ENCODE data around the gene BRI3BP.
"Not testable (repeated sequence)": the region's sequence is repeated elsewhere in the genome, so short reads cannot be mapped to it uniquely, and the experiment has no call there.

BRI3BP gene

DNA sequence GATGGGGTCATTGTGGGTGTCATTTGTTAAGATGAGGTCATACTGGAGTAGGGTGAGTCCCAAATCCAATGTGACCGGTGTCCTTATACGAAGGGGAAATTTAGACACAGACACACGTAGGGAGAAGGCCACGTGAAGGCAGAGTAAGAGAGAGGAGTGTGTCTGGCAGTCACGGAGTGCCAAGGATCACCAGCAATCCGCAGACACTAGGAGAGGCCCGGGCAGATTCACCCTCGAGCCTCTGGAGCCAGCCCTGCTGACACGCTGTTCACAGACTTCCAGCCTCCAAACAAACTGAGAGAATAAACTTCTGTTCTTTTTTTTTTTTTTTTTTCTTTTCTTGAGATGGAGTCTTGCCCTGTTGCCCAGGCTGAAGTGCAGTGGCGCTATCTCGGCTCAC, 24.9 kb downstream of the BRI3BP start:
- H3K9me3 Mint-ChIP-seq, result no peaks in the 10 kb centered on the region
- no peak overlapping the region for H3K4me3 Mint-ChIP-seq
- no peak for DNase-seq
- no peak for ATAC-seq (replicated peaks)
- H3K4me1 Mint-ChIP-seq (ENCODE audit: low read depth in 2 of 2), result no peaks in the 10 kb centered on the region
- no peak overlapping the region for H3K27ac Mint-ChIP-seq
- no peaks in the 10 kb centered on the region for H3K27me3 Mint-ChIP-seq
- no peaks in the 10 kb centered on the region for H3K36me3 Mint-ChIP-seq (ENCODE audit: insufficient read depth)

DNA sequence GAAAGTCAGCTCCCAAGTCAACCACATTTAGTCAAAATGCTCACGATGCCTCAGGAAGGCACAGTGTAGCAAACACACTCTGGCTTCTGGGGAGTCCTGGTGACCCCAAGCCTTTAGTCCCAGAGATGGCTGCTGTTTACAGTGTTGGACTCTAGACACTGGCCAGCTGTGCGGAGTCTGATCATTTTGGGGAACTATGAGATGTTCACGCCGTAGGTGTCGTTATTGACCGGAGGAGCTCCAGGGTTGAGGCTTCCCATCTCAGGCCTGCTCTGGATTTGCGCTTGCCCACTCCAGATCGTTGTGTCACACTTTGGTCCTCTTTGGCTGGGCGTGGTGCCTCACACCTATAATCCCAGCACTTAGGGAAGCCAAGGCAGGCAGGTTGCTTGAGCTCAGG, 27.7 kb downstream of the BRI3BP start:
- DNase-seq (no peak), ATAC-seq (replicated peaks) (no peak)
- H3K4me1 Mint-ChIP-seq (ENCODE audit: low read depth in 2 of 2), result no peaks in the 10 kb centered on the region
- H3K4me3 Mint-ChIP-seq, result no peak overlapping the region
- no peaks in the 10 kb centered on the region for H3K36me3 Mint-ChIP-seq (ENCODE audit: insufficient read depth)
- H3K27me3 Mint-ChIP-seq, result no peaks in the 10 kb centered on the region
- no peaks in the 10 kb centered on the region for H3K9me3 Mint-ChIP-seq
- H3K27ac Mint-ChIP-seq, result no peak overlapping the region

DNA sequence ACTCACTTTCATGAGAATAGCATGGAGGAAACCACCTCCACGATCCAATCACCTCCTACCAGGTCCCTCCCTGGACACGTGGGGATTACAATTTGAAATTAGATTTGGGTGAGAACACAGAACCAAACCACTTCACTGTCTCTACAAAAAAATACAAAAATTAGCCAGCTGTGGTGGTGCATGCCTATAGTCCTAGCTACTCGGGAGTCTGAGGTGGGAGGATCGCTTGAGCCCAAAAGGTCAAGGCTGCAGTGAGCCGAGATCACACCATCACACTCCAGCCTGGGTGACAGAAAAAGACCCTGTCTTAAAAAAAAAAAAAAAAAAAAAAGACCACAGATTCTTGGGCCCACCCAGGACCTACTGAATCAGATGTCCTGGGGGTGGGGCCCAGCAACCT, 28.3 kb downstream of the BRI3BP start:
- Mint-ChIP-seq H3K4me1 (ENCODE audit: low read depth in 2 of 2) (no peaks in the 10 kb centered on the region), H3K4me3 (no peak overlapping the region), H3K27me3 (no peaks in the 10 kb centered on the region), H3K9me3 (no peaks in the 10 kb centered on the region), H3K36me3 (ENCODE audit: insufficient read depth) (no peaks in the 10 kb centered on the region), H3K27ac (no peak overlapping the region)
- DNase-seq (no peak), ATAC-seq (replicated peaks) (no peak)

DNA sequence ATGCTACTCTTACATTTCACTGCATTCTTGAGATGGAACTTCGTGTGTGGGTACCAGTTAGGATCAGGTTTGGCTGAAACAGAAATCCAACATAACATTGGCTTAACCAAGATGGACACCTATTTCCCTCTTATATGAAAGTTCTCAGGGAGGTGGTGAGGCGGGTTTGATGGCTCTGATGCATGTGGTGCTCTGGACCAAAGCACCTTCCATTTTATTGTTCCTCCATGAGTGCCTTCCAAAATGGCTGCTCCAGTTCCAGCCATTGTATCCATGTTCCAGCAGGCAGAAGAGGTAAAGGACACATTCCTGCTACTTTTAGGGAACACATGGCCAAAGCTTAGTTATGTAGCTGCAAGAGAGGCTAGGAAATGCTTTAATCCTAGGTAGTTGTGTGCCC, 29.6 kb downstream of the BRI3BP start:
- Mint-ChIP-seq H3K36me3 (ENCODE audit: insufficient read depth) (no peaks in the 10 kb centered on the region), H3K27ac (no peak overlapping the region), H3K4me1 (ENCODE audit: low read depth in 2 of 2) (no peaks in the 10 kb centered on the region), H3K9me3 (no peaks in the 10 kb centered on the region), H3K4me3 (no peak overlapping the region), H3K27me3 (no peaks in the 10 kb centered on the region)
- ATAC-seq (replicated peaks), result no peak
- DNase-seq, result no peak

DNA sequence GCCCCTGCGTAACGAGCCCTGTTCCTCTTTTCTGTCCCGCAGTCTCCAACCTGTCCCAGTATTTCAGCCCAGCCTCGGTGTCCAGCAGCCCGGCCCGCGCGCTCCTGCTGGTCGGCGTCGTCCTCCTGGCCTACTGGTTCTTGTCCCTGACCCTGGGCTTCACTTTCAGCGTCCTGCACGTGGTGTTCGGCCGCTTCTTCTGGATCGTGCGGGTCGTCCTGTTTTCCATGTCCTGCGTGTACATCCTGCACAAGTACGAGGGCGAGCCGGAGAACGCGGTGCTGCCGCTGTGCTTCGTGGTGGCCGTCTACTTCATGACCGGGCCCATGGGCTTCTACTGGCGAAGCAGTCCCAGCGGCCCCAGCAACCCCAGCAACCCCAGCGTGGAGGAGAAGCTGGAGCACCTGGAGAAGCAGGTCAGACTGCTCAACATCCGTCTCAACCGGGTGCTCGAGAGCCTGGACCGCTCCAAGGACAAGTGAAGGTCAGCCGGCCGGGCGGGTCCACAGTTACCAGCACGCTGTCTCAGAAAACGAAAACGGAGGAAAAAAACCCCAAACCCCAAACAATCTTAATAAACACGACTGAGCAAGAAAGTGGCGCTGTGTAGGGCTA, 31.6 kb downstream of the BRI3BP start:
- no peak for DNase-seq
- no peak for ATAC-seq (replicated peaks)
- no peaks in the 10 kb centered on the region for H3K36me3 Mint-ChIP-seq (ENCODE audit: insufficient read depth)
- H3K9me3 Mint-ChIP-seq, result no peaks in the 10 kb centered on the region
- H3K4me1 Mint-ChIP-seq (ENCODE audit: low read depth in 2 of 2), result no peaks in the 10 kb centered on the region
- H3K27ac Mint-ChIP-seq, result no peak overlapping the region
- no peaks in the 10 kb centered on the region for H3K27me3 Mint-ChIP-seq
- H3K4me3 Mint-ChIP-seq, result no peak overlapping the region

DNA sequence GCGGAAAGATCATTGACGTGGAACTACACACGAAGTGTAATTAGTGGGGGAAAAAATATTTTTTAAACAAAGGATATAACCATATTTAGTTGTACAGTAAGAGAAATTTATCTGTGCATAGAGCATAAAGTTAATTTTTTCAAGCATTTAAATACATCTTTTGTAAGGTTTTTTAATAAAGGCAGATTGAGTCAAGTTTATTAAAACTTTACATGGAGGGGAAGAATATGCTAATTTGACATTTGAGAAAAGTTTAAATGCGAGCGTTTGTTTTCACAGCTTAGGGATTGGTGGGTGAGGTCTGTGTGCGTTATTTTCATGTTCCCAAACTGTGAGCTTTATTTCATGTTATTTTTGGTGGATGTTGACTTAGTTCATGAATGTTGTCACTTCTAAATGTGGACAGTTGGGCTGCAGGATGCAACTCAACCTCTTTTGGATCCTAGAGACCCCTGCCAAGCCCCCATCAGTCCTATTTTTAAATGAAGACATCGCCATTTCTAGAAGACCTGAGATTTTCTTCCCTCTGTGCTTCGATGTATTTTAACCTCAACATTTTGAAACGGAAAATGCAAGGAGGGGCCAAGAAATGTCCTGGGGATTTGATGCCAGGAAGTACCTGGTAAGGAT, 32.3 kb downstream of the BRI3BP start:
- no peaks in the 10 kb centered on the region for H3K27me3 Mint-ChIP-seq
- no peaks in the 10 kb centered on the region for H3K36me3 Mint-ChIP-seq (ENCODE audit: insufficient read depth)
- DNase-seq (no peak), ATAC-seq (replicated peaks) (no peak)
- H3K4me3 Mint-ChIP-seq, result no peak overlapping the region
- no peaks in the 10 kb centered on the region for H3K4me1 Mint-ChIP-seq (ENCODE audit: low read depth in 2 of 2)
- no peaks in the 10 kb centered on the region for H3K9me3 Mint-ChIP-seq
- no peak overlapping the region for H3K27ac Mint-ChIP-seq

DNA sequence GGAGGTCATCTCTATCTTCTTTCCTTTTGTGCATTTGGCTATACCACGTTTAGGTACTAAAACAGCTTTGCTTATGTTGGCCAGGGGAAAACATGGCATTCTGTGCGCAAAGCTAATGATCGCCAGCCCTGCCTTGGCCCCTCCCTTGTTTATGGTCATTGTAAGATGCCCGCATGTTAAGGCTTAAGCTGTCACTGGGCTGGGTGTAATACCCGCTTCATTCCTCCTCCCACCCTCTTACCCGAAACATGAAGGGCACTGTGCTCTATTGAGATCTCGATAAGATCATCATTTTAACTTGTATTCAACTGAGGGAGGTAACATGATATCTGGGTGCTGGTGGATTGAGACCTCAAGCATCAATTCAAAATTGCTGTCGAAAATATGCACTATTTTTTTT, 34.7 kb downstream of the BRI3BP start:
- Mint-ChIP-seq H3K4me3 (no peak overlapping the region), H3K27ac (no peak overlapping the region), H3K4me1 (ENCODE audit: low read depth in 2 of 2) (no peaks in the 10 kb centered on the region), H3K9me3 (no peaks in the 10 kb centered on the region), H3K27me3 (no peaks in the 10 kb centered on the region), H3K36me3 (ENCODE audit: insufficient read depth) (no peaks in the 10 kb centered on the region)
- no peak for DNase-seq
- ATAC-seq (replicated peaks), result no peak

DNA sequence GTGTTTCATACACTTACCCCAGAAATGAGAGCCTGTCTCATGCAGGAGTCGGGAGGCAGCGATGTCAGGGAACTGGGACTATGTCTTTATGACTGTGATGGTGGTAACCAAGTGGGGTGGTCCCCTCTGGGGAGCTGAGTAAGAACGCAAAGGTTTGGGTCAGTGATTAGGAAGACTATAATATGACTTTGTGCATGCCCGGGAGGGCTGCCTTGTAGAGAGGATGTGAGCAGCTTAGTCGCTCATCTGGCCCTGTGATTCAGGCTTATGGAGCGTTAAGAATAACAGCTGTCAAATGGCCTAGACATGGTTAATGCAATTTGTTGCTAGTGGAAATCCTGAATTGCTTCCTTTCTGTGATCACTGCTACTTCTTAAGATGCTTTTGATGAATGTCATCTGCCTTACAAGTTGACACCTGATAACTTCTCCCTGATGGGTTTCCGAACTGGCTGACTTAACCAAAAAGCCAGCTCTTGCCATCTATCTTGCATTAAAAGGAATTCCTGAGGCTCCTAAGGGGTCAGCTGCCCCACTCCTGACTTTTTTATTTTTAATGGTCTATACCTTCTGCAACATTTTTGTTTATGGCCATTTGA, 36.4 kb downstream of the BRI3BP start:
- Mint-ChIP-seq H3K4me3 (no peak overlapping the region), H3K27ac (no peak overlapping the region), H3K4me1 (ENCODE audit: low read depth in 2 of 2) (no peaks in the 10 kb centered on the region), H3K9me3 (no peaks in the 10 kb centered on the region), H3K36me3 (ENCODE audit: insufficient read depth) (no peaks in the 10 kb centered on the region), H3K27me3 (no peaks in the 10 kb centered on the region)
- ATAC-seq (replicated peaks) (no peak), DNase-seq (no peak)

DNA sequence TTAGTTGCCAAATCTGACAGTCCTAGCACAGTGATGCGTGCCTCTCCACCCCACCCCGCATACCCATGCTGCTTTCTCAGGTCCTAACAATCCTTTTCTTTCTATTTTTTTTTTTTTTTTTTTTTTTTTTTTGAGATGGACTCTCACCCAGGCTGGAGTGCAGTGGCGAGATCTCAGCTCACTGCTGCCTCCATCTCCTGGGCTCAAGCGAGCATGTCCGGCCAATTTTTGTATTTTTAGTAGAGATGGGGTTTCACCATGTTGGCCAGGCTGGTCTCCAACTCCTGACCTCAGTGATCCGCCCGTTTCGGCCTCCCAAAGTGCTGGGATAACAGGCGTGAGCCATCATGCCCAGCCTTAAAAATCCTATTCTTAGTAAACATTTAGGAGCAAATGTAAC, 38.0 kb downstream of the BRI3BP start:
- H3K36me3 Mint-ChIP-seq (ENCODE audit: insufficient read depth); DNase-seq; H3K9me3 Mint-ChIP-seq; H3K27ac Mint-ChIP-seq; H3K27me3 Mint-ChIP-seq; ATAC-seq (replicated peaks); H3K4me1 Mint-ChIP-seq (ENCODE audit: low read depth in 2 of 2); H3K4me3 Mint-ChIP-seq: not testable (repeated sequence)

DNA sequence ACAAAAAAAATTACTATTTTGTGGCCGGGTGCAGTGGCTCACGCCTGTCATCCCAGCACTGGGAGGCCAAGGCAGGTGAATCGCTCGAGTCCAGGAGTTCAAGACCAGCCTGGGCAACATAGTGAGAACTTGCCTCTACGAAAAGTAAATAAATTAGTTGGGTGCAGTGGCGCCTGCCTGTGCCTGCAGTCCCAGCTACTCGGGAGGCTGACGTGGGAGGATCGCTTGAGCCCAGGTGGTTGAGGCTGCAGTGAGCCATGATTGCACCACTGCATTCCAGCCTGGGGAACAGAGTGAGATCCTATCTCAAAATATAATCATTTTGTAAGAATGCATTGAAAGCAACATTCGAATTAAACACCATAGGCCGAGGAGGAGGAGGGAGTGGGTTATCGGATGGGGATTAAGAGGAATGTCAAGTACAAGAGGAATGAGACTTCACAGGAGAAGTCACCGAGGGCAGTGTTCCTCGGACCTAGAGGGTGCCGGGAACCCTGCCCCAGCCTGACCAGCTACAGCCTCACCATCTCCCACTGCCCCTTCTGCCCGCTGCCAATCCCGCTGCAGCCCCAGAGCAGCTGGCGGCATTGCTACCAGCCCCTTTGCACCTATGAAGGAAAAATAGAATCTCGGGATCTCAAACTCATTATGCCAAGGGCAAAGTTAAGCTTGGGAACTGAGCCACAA, 39.2 kb downstream of the BRI3BP start:
- no peak overlapping the region for H3K27ac Mint-ChIP-seq

DNA sequence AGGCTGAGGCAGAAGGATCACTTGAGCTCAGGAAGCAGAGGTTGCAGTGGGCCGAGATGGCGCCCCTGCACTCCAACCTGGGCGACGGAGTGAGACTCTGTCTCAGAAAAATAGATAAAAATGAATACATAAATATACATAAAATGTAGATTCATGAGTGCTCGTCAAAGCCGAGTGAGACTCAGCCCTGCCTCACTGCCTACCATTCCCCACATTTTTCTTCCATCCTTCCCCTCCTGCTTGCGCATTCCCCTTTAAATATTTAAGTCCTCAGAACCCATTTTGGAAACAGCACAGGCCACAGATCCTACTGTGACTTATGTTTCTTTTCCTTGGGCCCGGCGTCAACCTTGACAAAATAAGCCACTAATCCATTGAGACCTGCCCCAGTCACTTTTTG, 39.8 kb downstream of the BRI3BP start:
- ATAC-seq (replicated peaks) (no peak), DNase-seq (no peak)
- Mint-ChIP-seq H3K27me3 (no peaks in the 10 kb centered on the region), H3K36me3 (ENCODE audit: insufficient read depth) (no peaks in the 10 kb centered on the region), H3K27ac (no peak overlapping the region), H3K4me3 (no peak overlapping the region), H3K9me3 (no peaks in the 10 kb centered on the region), H3K4me1 (ENCODE audit: low read depth in 2 of 2) (no peaks in the 10 kb centered on the region)

More for the DNA sequence above, 39.2 kb downstream of the BRI3BP start:
- Mint-ChIP-seq H3K4me1 (ENCODE audit: low read depth in 2 of 2) (no peaks in the 10 kb centered on the region), H3K4me3 (no peak overlapping the region), H3K36me3 (ENCODE audit: insufficient read depth) (no peaks in the 10 kb centered on the region), H3K27me3 (no peaks in the 10 kb centered on the region), H3K9me3 (no peaks in the 10 kb centered on the region)
- ATAC-seq (replicated peaks) (no peak), DNase-seq (no peak)

DNA sequence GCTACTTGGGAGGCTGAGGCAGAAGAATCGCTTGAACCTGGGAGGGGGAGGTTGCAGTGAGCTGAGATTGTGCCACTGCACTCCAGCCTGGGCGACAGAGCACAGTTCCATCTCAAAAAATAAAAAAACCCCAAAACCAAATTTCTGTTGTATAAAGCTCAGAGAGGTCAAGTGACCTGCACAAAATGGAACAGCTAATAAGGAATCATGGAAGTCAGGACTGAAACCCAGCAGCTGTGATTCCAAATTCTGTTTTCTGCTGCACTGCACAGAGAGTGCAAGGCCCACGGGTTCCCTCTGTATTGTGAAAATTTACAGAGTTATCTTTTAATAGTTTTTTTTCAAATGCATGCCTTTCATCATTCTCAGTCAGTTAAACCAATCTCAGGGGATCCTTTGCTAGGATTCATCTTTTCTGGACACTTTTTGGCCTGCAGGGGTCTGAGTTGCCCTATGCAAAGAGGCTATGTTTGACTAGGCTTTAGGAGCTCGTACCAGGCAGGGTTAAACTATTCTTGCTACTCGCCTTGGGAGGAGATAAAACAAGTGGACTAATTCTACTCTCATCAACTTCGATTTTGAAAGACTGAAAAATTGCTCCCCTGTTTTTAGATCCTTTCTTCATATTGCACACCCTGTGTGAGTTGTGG, 45.7 kb downstream of the BRI3BP start:
- H3K9me3 Mint-ChIP-seq, result no peaks in the 10 kb centered on the region
- H3K4me1 Mint-ChIP-seq (ENCODE audit: low read depth in 2 of 2), result no peaks in the 10 kb centered on the region
- H3K27ac Mint-ChIP-seq, result no peak overlapping the region

DNA sequence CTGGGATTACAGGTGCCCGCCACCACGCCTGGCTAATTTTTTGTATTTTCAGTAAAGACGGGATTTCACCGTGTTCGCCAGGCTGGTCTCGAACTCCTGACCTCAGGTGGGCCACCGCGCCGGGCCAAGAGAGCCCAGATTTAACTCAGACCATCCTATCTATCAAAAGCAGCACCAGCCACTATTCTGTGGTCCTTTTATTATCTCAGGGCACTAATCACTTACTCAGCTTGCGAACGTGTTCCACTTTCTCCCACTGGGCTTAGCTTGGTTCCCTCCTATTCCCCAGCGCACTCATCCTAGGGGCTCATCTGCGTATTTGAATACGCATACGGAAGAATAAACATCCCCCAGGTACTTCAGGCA, 55.6 kb downstream of the BRI3BP start:
- Mint-ChIP-seq H3K36me3 (ENCODE audit: insufficient read depth) (peaks cover 5% of the 10 kb centered on the region), H3K27ac (peak overlapping the region; percentile 28 to 82), H3K9me3 (no peaks in the 10 kb centered on the region), H3K4me3 (peak overlapping the region; percentile 83 to 84), H3K4me1 (ENCODE audit: low read depth in 2 of 2) (peaks cover 6 to 7% of the 10 kb centered on the region in 2 donors), H3K27me3 (no peaks in the 10 kb centered on the region)
- DNase-seq, result no peak
- ATAC-seq (replicated peaks), result no peak

More for the DNA sequence above, 45.7 kb downstream of the BRI3BP start:
- no peak for ATAC-seq (replicated peaks)
- Mint-ChIP-seq H3K4me3 (no peak overlapping the region), H3K27me3 (no peaks in the 10 kb centered on the region), H3K36me3 (ENCODE audit: insufficient read depth) (no peaks in the 10 kb centered on the region)
- no peak for DNase-seq
